GM19397 (cell line): ENCODE data around the gene LHFPL3.
"Not testable (repeated sequence)": the region's sequence is repeated elsewhere in the genome, so short reads cannot be mapped to it uniquely, and the experiment has no call there.

Source experiments
- ATAC-seq: cut with Tn5 transposase; IDR thresholded peaks from one replicate; pipeline ENCODE4 v1.9.1; 2021; ENCODE audit warnings: mild to moderate bottlenecking, moderate library complexity; ENCODE audit not compliant: unreplicated experiment

The LHFPL3 gene

DNA sequence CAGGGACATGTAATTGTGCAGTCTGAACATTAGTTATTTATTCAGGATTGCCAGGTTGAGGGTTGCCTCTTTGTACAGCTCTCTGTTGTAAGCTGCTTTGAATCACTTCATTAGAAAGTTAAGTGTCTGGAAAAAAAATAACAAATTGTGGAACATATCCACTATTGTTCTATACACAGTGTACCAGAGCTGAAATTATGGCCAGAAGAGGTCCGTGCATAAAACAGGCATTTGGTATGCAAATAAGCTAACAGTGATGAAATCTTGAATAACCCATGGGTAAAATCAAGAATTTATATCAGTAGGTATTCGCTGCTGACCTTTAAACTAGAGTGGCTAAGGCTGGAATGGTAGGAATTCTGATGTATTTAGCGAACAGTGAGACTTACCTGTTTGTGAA lies 152.1 kb downstream of the LHFPL3 start:
- ATAC-seq: no peak

DNA sequence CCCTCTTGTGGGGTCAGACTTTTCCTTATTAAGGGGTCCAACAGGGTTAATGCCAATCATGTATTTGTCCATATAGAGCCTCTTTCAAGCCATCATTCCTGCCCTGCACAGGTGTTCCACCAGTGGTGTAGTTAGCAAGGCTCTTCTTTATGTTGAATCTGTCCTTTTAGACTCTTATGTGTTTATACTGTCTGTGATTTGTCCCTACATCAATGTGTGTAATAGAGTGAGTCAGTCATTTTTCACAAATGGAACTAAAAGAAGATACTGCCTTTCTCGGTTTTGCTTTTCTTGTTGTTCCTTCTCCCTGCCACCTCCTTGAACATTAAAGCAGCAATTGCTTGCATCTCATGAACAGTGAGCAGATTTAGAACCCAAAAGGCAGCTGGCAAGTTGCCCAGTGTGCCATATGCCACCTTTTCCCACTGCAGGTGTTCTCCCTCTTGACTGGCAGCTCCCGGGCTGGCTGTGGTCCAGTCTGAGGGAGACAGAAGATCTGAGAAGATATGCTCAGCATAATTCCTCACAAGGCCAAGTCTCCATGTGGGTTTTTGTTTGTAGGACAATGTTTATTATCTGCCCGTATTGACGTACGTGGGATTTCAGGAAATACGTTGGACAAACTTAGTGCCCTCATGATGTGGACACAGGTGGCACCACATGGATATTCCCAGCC lies 154.1 kb downstream of the LHFPL3 start:
- no peak for ATAC-seq

DNA sequence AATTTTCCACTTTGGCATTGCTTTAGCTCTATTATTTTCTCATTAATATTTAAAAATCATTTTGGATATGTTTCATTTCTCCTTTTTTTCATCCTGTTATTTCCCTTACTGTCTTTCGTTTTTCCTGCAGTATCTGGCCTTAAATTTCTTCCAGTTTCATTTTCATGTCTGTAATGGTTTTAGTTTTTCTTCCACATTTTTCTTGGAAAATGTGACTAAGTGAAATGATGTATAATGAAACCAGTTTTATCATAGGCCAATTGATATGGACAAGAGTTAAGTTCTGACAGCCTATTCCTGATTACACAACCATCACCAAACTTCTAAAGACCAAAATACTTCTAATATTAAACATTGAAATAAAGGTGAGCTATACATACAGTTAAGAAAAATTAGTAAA lies 158.5 kb downstream of the LHFPL3 start:
- no peak for ATAC-seq

DNA sequence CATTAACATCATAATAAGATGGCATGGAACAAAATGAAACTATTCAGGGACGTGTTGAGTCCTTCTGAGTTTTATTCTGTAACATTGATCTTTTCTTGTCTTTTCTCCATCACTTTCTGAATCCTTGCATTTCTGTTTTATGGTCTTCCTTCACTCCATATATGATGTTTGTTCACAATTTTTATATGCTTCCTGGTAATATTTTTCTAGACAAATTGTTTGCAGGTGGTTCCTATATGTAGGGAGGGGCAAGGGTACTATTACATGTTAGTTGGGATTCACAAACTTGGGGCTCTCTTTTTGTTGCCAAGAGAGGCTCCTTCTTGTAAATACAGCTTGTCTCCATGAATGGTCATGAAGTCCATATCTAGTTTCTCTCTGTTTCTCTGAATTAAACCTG lies 159.2 kb downstream of the LHFPL3 start:
- no peak for ATAC-seq

DNA sequence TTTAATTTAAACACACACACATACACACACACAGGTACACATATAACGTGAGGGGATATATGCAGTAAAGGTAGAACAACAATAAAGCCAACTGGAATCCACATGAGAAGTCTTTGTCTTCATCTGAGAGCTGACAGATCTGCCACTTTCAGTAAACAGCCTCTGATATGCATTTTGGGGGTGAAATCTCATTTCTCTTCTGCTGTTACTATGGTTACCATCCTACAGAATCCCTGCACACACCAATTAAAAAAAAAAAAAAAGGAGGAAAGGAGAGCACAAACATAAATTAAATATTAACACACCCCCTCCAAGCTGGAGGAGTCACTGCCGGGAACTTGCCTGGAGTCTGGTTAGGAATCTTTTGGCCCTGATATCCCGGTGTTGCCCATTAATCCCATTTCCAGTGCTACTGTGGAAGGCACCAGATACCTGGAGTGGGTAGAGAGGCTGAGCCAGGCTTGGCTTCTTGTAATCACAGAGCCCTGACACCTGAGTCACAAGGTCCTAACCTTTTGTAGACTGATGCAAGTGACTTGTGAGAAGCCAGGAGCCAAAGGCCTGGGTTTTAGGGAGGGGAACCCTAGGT lies 169.1 kb downstream of the LHFPL3 start:
- no peak for ATAC-seq

DNA sequence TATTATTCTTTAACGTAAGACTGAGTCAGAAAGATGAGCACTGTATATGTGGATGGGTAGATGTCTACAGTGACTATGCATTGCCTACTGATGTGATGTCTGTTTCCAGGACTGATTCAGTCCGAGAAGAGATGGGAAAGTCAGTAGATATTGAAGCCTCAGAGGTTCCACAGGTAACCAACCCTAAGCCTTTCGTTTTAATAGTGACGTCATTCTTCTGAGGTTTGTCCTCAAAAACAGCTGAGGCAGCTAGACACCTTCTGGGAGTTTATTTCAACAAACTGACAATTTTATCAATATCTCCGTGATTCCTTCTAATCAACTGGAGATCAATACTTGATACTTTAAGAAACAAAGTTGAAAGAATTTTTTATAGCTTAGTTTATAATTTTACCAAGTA lies 171.6 kb downstream of the LHFPL3 start:
- no peak for ATAC-seq

DNA sequence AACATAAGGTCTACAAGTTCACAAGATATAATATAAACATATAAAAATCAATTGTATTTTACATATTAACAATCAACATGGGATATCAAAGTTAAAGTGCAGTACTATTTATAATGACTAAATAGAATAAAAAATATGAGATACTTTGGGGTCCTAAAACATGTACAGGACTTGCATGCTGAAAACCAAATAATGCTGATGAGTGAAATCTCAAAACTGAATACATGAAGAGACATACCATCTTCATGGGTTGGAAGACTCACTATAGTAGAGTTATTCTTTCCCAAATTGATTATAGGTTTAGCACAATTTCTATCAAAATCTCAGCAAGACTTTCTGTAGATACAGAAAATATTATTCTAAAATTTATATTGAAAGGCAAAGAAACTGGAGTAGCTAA lies 181.5 kb downstream of the LHFPL3 start:
- ATAC-seq: no peak

DNA sequence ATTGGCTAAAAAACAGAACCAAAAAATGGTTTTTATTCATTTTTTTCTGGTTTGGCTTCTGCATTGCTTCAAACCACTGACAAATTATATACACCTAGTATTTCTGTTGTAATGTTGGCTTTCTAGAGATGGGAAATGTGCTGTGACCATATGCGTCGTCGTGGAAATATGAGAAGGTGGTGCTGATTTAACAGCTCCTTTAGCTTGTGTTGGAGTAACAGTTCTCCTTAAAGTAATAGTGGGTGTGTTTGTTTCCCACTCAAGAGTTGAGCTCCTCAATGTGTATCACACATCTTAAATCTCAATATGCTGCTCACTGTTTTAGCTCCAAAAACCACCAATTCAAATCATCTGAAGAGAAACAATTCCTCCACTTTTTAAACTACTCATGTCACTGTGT lies 196.4 kb downstream of the LHFPL3 start:
- no peak for ATAC-seq

DNA sequence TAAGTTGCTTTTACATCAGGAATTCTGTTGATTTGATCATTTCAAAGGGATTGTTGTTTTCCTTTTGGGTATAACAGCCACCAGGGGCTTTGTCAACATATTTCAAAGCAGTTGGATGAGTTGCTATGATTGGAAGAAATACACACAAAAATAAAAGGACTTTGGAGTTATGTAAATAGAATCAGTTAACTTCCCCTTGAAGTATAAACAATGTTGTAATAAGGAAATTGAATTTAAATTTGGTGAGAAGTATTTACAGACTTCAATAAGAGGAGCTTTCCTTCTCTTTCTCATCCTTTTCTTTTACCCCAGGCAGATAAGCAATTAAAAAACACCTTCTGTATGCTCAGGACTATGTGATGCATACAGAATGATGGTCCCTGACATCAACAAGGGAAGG lies 199.7 kb downstream of the LHFPL3 start:
- ATAC-seq: no peak

DNA sequence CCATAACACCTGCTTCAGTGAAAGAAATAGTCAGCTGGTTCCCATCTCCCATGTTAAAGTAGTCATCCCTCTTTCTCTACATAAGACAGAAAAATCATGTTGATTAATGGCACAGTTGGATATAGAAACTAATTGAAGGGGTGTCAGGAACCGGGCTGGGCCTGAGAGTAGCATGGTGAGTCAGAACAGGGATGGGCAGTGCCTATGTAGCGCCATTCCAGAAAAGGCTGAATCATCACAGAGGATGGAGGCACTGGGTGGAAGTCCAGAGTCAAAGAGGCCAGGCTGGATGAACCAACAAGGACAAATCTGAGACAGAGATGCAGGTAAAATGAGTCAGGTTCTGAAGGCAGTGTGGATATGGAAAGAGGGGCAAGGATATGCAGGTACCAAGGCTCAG lies 201.2 kb downstream of the LHFPL3 start:
- ATAC-seq: no peak

DNA sequence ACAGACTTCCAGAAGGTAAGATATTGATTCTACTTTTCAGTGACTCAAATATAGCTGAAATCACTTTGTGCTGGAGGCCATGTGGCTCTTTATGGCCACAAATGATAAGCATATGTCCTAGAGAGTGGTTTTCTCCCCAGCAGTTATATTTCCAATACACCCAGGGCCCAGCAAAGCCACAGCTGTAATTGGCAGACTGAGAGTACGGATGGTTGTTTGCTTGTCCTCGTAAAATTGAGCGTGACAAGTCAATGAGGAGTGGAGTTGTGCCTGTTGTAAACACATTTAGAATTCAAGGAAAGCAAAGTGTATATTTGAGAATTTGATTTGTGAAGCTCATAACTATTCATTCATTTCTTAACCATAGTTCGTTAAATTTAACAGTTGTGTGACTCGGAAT lies 201.8 kb downstream of the LHFPL3 start:
- ATAC-seq: no peak

DNA sequence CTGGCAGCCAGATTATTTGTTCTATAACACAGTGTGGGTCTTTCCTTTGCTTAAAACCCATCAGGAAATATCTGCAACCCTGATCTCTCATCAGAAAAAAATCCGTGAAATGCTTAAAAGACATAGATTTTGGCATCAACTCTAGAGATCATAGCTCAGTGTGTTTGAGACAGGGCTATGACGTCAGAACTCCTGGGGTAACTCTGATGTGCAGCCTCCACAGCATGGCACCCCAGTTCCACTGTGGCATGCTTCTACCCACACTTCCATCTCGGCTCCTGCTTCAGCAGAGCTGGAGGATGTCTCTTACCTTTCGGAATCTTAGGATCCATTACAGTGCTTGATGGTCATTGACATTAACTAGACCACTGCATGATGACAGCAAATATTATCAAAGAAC lies 205.7 kb downstream of the LHFPL3 start:
- no peak for ATAC-seq

DNA sequence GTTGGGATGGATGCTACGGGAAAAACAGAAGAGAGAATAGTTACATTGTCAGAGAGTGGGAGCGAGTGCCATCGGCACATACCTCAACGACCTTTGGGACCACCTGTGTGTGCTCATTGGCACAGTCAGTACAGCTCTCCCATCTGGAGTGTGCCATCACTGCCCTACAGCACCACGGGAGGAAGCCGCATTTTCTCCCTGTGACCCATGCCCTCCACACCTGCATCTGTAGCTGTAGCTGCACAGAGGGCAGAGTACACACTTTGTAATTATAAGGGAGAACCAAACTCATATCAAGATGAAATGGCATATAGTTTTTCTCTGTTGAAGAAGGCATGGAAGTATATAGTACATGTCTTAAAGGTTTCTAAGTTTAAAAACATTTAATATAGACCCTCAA lies 207.4 kb downstream of the LHFPL3 start:
- ATAC-seq: no peak

DNA sequence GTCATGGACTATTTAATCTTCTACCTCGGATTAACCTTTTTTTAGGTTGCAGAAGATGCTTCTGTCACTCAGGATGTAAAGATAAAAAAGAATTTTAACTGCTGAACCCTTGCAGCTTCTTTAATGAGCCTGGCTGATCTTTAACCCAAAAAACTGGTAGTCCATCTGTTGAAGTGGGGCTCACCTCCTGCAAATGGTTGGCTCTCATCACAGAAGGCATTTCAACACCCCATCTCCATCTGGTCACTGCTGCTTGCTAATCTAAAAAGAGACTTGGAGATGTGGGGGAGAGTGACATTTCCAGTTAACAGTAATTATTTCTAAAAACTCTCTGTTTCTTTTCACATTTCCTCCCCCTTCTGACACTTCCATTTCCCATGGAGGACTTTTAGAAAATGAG lies 208.6 kb downstream of the LHFPL3 start:
- ATAC-seq: no peak

DNA sequence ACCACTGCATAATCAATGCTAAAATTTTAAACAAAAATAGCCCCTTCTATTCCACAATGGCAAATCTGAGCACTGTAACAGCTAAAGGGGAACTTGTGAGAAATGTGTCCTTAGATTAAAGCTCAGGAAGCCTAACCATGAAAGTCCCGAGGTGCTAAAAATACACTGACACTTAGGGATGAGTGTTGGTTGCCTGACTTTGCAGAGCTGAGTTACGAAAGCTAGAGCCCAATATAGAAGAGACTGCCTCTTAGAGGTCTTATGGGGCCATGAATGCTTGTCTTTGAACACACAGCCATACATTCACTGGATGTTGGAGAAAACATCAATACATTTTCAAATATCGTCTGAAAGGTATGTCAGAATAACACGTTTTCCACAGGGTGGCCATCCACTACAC lies 209.7 kb downstream of the LHFPL3 start:
- no peak for ATAC-seq

DNA sequence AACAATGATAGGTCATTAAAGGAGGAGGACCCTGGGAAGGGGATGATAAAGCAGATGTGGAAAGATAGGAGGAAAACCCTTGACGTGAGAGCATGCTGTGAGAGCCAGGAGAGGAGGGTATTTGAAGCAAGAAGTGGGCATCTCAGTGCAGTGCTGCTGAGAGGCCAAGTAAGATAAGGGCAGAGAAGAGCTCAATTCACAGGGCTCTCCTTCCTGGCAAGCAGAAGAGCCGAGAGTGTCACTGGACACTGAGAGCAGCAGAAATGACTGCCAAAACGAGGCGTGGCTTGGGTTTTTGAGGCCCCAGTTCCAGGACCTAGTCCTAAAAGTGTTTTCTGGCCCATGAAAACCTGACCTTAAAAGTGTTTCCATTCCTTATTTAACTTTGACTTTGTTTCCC lies 213.5 kb downstream of the LHFPL3 start:
- no peak for ATAC-seq

DNA sequence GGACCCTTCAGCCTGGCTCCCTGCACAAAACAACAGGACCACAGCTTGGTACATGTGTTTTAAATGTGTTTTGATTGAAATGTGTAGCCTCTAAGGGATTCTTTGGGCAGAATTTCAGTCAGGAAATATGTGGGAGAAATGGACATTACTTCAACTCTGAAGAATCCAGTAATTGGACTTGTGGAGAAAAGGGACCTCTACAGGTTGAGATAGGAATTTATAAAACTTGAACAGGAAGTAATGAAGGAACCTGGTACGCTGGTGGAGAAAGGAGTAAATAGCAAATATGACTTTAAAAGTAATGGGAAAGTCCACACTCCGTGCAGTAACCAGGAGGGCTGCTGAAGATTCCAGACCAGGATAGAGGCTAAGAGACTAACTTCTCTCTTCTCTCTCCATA lies 220.5 kb downstream of the LHFPL3 start:
- no peak for ATAC-seq

DNA sequence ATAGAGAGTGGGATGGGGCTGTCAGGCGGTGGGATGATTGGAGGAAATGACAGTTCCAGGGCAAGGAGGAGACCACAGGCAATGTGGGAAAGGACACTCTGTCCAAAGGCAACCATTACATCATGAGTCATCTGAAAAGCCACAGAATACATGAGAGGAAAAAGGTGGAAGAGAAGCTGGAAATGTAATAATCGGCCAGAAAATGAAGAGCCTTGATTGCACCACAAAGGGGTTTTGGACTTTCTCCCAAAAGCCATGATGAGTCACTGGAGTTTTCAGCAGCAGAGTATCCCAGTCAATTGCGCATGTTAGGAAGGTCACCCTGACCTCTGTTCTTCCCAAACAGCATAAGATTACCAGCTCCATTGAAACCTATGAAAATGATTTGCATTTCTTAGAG lies 222.0 kb downstream of the LHFPL3 start:
- no peak for ATAC-seq

DNA sequence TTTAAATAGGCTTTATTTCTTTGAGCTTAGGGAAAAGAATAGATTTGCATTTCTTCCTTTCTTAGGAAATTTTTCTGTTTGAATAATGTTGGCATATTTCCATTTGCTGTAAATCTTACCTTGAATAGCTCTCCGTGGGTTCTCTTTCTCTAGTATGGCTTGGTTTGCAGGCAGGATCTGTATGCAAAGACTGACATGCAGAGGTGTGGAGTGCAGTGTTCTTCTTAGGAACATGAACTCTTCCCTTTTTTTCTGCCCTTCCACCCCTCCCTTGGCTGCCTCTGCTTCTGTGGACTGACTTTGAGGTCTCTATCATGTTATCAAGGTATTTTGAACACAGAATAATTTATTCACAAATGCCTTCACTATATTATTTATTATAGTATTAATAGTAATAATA lies 222.8 kb downstream of the LHFPL3 start:
- ATAC-seq: no peak

DNA sequence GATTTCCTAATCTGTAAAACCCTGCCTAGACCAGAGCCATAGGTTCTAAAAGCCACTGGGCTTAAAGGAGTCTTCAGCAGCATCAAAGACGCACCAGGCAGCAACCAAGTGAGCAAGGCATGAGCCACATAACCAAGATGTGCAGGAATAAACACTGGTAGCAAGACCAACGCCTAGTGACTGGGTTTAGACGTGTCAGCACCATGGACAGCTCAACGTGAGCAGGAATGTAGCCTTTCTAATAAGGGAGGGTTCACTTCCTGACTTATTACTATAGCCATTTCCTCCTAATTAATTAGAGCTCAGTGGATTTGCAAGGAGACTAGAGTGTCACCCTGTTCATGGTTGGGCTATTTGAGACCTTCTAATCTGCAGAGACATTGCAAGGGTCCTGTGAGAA lies 223.7 kb downstream of the LHFPL3 start:
- no peak for ATAC-seq

DNA sequence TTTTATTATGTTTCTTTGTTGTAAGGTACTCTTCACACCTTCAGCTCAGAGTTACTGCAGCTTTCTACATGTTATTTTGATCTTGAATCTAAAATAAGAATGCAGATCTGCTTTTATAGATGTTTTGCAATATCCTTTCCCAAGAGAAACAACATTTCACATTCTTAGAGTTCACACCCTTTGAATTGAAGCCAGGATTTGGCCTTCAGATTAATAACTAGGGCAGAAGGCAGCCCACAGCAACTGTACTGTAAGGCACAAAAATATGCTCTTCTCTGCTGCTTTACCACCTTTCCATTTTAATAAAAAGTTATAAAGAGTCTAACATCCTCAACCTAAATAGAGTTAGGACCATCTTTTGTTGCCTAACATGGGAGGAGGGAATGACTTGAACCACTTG lies 224.7 kb downstream of the LHFPL3 start:
- ATAC-seq: no peak

DNA sequence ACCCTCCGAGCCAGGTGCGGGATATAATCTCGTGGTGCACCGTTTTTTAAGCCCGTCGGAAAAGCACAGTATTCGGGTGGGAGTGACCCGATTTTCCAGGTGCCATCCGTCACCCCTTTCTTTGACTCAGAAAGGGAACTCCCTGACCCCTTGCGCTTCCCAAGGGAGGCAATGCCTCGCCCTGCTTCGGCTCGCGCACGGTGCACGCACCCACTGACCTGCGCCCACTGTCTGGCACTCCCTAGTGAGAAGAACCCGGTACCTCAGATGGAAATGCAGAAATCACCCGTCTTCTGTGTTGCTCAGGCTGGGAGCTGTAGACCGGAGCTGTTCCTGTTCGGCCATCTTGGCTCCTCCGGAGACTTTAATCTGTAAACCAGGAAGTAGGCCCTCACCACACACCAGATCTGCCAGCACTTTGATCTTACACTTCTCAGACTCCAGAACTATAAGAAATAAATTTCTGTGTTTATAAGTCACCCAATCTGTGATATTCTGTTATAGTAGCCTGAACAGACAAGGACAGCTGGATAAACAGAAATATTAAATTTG lies 235.0 kb downstream of the LHFPL3 start:
- ATAC-seq: not testable (repeated sequence)

DNA sequence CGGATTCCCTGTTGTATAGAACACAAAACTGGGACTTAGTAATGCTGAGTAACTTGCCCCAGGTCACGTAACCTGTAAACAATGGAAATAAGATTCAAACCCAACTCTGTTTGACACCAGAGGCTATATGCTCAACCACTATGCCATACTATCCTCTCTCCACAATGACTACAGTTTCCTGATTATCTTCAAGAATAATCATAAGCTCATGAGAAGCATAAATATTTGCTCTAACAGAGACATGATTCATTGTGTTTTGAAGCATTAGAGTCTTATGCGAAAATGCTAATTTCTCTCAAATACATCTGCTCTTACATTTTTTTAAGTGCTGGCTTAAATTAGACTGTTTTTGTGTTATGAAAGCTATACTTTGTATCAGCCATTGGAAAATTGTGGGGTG lies 241.3 kb downstream of the LHFPL3 start:
- no peak for ATAC-seq
